Measurements from ENCODE around the gene REEP2. TPM values are rescaled to one million over a fixed set of nuclear protein-coding genes. Genes with fewer than 3 reads are reported as not detected.
A peak's percentile ranks its signal among the peaks of the same experiment; 100 is the strongest.

Gene REEP2
- polyA plus RNA-seq, 1 experiment = 24.7 TPM

GRCh38 chr5:138438003-138438723 lies 694 bp upstream of the REEP2 start:
- no peaks in the 10 kb centered on the region for H3K9me3 ChIP-seq (ENCODE audit: control insufficient read depth, insufficient read depth, low read length)
- TF ChIP-seq CTCF (IDR thresholded peaks at IDR 0.05; ENCODE audit: low read depth, low read length) = no peak
- POLR2A ChIA-PET = interaction anchor here (0.6 to 1.4 kb wide), 3 partner anchors 10 to 100 kb away, joined by 3 to 7 read pairs (median 3); partner anchors contain the start of genes EGR1 and FAM53C
- no peaks in the 10 kb centered on the region for H3K27me3 ChIP-seq (ENCODE audit: control insufficient read depth, insufficient read depth, low read length)
- no peak for DNase-seq (ENCODE audit: low read depth, low spot score)
- H3K4me3 ChIP-seq (ENCODE audit: low read depth, low read length) = peak overlapping the region; percentile 74
- no peak overlapping the region for H3K27ac ChIP-seq (ENCODE audit: low read depth, low read length)
- CTCF ChIA-PET = interaction anchor here (0.5 to 3.5 kb wide), 6 partner anchors 11 to 260 kb away, joined by 3 to 23 read pairs (median 4); partner anchors contain the start of genes EGR1 and KDM3B

DNA sequence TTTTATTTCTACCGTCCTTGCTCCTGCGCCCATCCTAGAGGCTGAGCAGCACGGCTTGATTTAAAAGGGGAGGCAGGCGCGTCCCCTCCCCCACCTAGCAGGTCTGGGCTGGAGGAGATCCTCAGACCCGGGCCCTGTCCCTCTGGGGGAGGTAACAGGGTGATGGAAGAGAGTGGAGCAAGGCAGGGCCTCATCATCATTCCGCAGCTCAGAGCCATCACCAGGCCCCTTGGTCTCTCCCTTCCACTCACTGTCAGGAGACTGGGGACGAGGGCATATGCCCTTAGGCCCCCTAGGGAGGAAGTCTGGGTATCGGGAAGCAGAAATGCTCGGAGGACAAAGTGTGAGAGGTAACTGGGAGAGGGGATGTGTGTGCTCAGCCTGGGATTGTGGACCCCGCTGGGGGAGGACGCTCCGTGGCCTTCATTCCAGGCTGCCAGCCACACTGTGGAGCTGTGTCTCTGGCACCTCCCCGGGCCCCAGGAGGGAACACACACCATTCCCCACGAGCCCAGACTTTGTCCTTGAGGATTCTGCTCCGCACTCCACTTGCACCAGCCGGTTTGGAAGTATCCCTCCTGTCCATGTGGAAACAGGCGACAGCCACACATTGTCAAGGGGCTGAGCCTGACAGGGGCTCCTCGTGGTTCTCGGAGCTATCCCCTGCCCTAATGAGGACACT lies 761 bp downstream of the REEP2 start:
- H3K9me3 ChIP-seq (ENCODE audit: control insufficient read depth, insufficient read depth, low read length) = no peaks in the 10 kb centered on the region
- TF ChIP-seq CTCF (IDR thresholded peaks at IDR 0.05; ENCODE audit: low read depth, low read length) = no peak
- CTCF ChIA-PET = interaction anchor here (3.5 kb wide), 1 partner anchor 10 kb away, joined by 23 read pairs; no protein-coding TSS in a partner anchor
- DNase-seq (ENCODE audit: low read depth, low spot score) = no peak
- H3K27me3 ChIP-seq (ENCODE audit: control insufficient read depth, insufficient read depth, low read length) = no peaks in the 10 kb centered on the region
- no peak overlapping the region for H3K27ac ChIP-seq (ENCODE audit: low read depth, low read length)
- POLR2A ChIA-PET = interaction anchor here (1.4 kb wide), 1 partner anchor 25 kb away, joined by 7 read pairs; the partner anchor contains the start of gene EGR1
- peak overlapping the region; percentile 74 for H3K4me3 ChIP-seq (ENCODE audit: low read depth, low read length)

GRCh38 chr5:138440159-138441073 lies 1.6 kb downstream of the REEP2 start:
- CTCF ChIA-PET = interaction anchor here (1.2 to 3.5 kb wide), 2 partner anchors 9 to 63 kb away, joined by 3 to 23 read pairs; no protein-coding TSS in a partner anchor
- POLR2A ChIA-PET = no interaction called here
- TF ChIP-seq CTCF (IDR thresholded peaks at IDR 0.05; ENCODE audit: low read depth, low read length) = no peak
- no peak overlapping the region for H3K27ac ChIP-seq (ENCODE audit: low read depth, low read length)
- no peaks in the 10 kb centered on the region for H3K27me3 ChIP-seq (ENCODE audit: control insufficient read depth, insufficient read depth, low read length)
- H3K9me3 ChIP-seq (ENCODE audit: control insufficient read depth, insufficient read depth, low read length) = no peaks in the 10 kb centered on the region
- peak overlapping the region; percentile 74 for H3K4me3 ChIP-seq (ENCODE audit: low read depth, low read length)
- no peak for DNase-seq (ENCODE audit: low read depth, low spot score)

GRCh38 chr5:138441221-138441620 lies 2.4 kb downstream of the REEP2 start:
- ChIA-PET POLR2A (no interaction called here), CTCF (interaction anchor here (0.8 to 3.5 kb wide), 3 partner anchors 8 to 62 kb away, joined by 3 to 23 read pairs (median 4); no protein-coding TSS in a partner anchor)

More at GRCh38 chr5:138441221-138441620, 2.4 kb downstream of the REEP2 start:
- H3K27me3 ChIP-seq (ENCODE audit: control insufficient read depth, insufficient read depth, low read length) = no peaks in the 10 kb centered on the region
- no peak overlapping the region for H3K27ac ChIP-seq (ENCODE audit: low read depth, low read length)
- no peak overlapping the region for H3K4me3 ChIP-seq (ENCODE audit: low read depth, low read length)
- no peak for TF ChIP-seq CTCF (IDR thresholded peaks at IDR 0.05; ENCODE audit: low read depth, low read length)
- DNase-seq (ENCODE audit: low read depth, low spot score) = no peak
- H3K9me3 ChIP-seq (ENCODE audit: control insufficient read depth, insufficient read depth, low read length) = no peaks in the 10 kb centered on the region

Measured in AG04450 (cell line).